GM18867 (cell line): Measurements from ENCODE around the gene MED27.

Source experiments
- ATAC-seq: cut with Tn5 transposase; IDR thresholded peaks from one replicate; pipeline ENCODE4 v1.9.1; 2021; ENCODE audit warnings: mild to moderate bottlenecking, moderate library complexity; ENCODE audit not compliant: unreplicated experiment

The MED27 gene

GRCh38 chr9:132001567-132001966 is 78.1 kb downstream of the MED27 start:
- ATAC-seq, result no peak

- ATAC-seq, result no peak
Observed at GRCh38 chr9:132000659-132001058, 79.0 kb downstream of the MED27 start.

- no peak for ATAC-seq
Observed at GRCh38 chr9:131999692-132000551, 79.7 kb downstream of the MED27 start.

- no peak for ATAC-seq
Observed at GRCh38 chr9:131997779-131998178, 81.9 kb downstream of the MED27 start.

- ATAC-seq, result no peak
Observed at GRCh38 chr9:131997076-131997475, 82.6 kb downstream of the MED27 start.

GRCh38 chr9:131995382-131995781 is 84.3 kb downstream of the MED27 start:
- ATAC-seq, result no peak

GRCh38 chr9:131994364-131995125 is 85.1 kb downstream of the MED27 start:
- no peak for ATAC-seq

- no peak for ATAC-seq
Observed at GRCh38 chr9:131992906-131993657, 86.6 kb downstream of the MED27 start.

- no peak for ATAC-seq
Observed at GRCh38 chr9:131987232-131987631, 92.4 kb downstream of the MED27 start.

- no peak for ATAC-seq
Observed at GRCh38 chr9:131986576-131986975, 93.1 kb downstream of the MED27 start.

- no peak for ATAC-seq
Observed at GRCh38 chr9:131986089-131986488, 93.6 kb downstream of the MED27 start.

- no peak for ATAC-seq
Observed at GRCh38 chr9:131984564-131984963, 95.1 kb downstream of the MED27 start.

GRCh38 chr9:131982671-131983239 is 96.9 kb downstream of the MED27 start:
- ATAC-seq, result no peak

- ATAC-seq, result no peak
Observed at GRCh38 chr9:131982102-131982501, 97.6 kb downstream of the MED27 start.

- ATAC-seq, result no peak
Observed at GRCh38 chr9:131981116-131981776, 98.4 kb downstream of the MED27 start.

- ATAC-seq, result no peak
Observed at GRCh38 chr9:131980267-131981016, 99.2 kb downstream of the MED27 start.

- ATAC-seq, result no peak
Observed at GRCh38 chr9:131977109-131977838, 102.4 kb downstream of the MED27 start.

GRCh38 chr9:131976157-131977108 is 103.2 kb downstream of the MED27 start:
- ATAC-seq, result no peak
